ENCODE measurements around the gene NCLN.
"Not testable (repeated sequence)": the region's sequence is repeated elsewhere in the genome, so short reads cannot be mapped to it uniquely, and the experiment has no call there.

Gene NCLN

DNA sequence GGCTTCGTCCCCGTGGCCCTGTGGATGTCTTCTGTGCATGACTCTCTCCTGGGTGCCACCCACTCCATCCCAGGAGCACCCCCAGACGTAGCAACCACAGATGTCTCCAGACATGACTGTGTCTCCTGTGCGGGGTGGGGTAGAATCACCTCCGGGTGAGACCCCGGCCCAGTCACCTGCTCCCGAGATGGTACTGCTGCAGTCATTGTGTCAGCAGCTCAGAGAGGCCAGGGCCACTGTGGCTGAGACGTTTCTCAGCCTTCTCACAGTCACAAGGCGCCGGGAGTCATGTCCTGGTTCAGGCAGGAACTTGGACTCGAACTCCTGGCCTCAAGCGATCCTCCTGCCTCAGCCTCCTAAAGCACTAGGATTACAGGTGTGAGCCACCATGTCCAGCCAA lies 16.6 kb downstream of the NCLN start:
- DNase-seq (ENCODE audit: low read depth): no peak
- TF ChIP-seq CTCF (IDR thresholded peaks at IDR 0.05; ENCODE audit: insufficient read depth, low read depth, low read length, missing control alignments): no peak
- H3K4me3 ChIP-seq (ENCODE audit: low read length): no peak overlapping the region

GRCh38 chr19:3202895-3203294 lies 17.2 kb downstream of the NCLN start:
- not testable (repeated sequence) for H3K4me3 ChIP-seq (ENCODE audit: low read length); DNase-seq (ENCODE audit: low read depth)

DNA sequence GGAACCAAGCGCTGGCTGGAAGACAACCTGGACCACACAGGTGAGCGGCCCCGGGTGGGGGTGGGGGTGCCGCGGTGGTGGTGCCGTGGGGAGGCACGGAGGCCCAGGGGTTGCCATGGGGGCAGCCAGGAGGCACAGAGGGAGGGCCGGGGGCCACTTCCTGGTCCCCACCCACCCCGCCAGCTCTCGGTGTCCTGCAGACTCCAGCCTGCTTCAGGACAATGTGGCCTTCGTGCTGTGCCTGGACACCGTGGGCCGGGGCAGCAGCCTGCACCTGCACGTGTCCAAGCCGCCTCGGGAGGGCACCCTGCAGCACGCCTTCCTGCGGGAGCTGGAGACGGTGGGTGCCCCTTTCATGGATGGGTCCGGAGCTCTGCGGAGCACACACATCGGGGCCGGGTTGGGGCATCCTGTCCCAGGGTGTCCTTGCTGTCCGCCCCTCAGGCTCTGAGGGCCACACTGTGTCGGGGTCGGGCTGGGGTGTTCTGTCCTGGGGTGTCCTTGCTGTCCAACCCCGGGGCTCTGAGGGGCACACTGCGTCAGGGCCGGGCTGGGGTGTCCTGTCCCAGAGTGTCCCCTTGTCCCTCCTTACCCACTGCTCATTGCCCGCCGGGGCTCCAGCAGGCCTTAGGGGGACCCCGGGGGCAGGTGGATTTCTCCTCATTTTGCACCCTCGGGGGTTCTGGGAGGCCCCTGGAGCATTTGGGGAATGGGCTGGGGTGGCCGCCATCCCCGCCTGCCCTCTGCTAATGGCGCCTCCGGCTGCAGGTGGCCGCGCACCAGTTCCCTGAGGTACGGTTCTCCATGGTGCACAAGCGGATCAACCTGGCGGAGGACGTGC lies 18.3 kb downstream of the NCLN start:
- TF ChIP-seq CTCF (IDR thresholded peaks at IDR 0.05; ENCODE audit: insufficient read depth, low read depth, low read length, missing control alignments): no peak
- no peak for DNase-seq (ENCODE audit: low read depth)
- no peak overlapping the region for H3K4me3 ChIP-seq (ENCODE audit: low read length)

- TF ChIP-seq CTCF (IDR thresholded peaks at IDR 0.05; ENCODE audit: insufficient read depth, low read depth, low read length, missing control alignments): no peak
- DNase-seq (ENCODE audit: low read depth): no peak
- H3K4me3 ChIP-seq (ENCODE audit: low read length): no peak overlapping the region
Measured at GRCh38 chr19:3204646-3205275, 19.0 kb downstream of the NCLN start.

DNA sequence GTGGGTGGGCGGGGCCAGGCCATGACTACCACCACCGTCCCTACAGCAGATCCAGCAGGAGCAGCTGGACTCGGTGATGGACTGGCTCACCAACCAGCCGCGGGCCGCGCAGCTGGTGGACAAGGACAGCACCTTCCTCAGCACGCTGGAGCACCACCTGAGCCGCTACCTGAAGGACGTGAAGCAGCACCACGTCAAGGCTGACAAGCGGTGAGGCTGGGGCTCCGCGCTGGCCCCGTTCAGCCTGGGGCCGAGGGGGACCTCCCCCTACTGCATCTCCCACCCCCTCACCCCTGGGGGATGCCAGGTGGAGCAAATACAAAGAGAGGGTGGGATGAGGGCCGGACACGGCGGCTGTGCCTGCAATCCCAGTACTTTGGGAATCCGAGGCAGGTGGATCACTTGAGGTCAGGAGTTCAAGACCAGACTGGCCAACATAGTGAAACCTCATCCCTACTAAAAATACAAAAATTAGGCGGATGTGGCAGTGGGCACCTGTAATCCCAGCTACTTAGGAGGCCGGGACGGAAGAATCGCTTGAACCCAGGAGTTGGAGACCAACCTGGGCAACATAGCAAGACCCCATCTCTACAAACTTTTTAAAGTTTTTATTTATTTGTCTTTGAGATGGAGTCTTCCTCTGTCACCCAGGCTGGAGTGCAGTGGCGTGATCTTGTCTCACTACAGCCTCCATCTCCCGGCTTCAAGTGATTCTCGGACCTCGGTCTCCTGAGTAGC lies 20.7 kb downstream of the NCLN start:
- H3K4me3 ChIP-seq (ENCODE audit: low read length): no peak overlapping the region
- no peak for DNase-seq (ENCODE audit: low read depth)
- TF ChIP-seq CTCF (IDR thresholded peaks at IDR 0.05; ENCODE audit: insufficient read depth, low read depth, low read length, missing control alignments): no peak

DNA sequence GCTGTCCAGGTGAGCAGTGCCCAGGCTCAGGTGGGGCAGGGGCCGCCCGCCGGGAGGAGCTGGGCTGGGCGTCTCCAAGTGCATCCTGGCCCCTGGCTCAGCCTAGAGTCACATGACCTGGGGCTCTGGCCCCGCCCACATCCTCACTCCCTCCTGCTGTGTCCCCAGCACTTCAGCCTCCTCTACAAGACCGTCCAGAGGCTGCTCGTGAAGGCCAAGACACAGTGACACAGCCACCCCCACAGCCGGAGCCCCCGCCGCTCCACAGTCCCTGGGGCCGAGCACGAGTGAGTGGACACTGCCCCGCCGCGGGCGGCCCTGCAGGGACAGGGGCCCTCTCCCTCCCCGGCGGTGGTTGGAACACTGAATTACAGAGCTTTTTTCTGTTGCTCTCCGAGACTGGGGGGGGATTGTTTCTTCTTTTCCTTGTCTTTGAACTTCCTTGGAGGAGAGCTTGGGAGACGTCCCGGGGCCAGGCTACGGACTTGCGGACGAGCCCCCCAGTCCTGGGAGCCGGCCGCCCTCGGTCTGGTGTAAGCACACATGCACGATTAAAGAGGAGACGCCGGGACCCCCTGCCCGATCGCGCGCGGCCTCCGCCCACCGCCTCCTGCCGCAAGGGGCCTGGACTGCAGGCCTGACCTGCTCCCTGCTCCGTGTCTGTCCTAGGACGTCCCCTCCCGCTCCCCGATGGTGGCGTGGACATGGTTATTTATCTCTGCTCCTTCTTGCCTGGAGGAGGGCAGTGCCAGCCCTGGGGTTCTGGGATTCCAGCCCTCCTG lies 21.9 kb downstream of the NCLN start:
- no peak for DNase-seq (ENCODE audit: low read depth)
- no peak for TF ChIP-seq CTCF (IDR thresholded peaks at IDR 0.05; ENCODE audit: insufficient read depth, low read depth, low read length, missing control alignments)
- H3K4me3 ChIP-seq (ENCODE audit: low read length): no peak overlapping the region
